Coronary artery (tissue), 2 donors: ENCODE measurements around the gene TNFRSF1B.
"Not testable (repeated sequence)": the region's sequence is repeated elsewhere in the genome, so short reads cannot be mapped to it uniquely, and the experiment has no call there.

Experiments used
- DNase-seq: peaks from one replicate; pipeline ENCODE4 v3.0.0-alpha.2; 2017; ENCODE audit warnings: low spot score
- H3K27ac ChIP-seq, 2 donors: fragments of 200-600 bp; sonication (generic); one replicate each; pipeline ENCODE4 v1.5.1; 2016 to 2019
- H3K4me3 ChIP-seq: fragments of 200-600 bp; sonication (generic); 2 replicates; pipeline ENCODE4 v1.5.1; 2016; ENCODE audit warnings: mild to moderate bottlenecking, moderate library complexity
- TF ChIP-seq, protein P1 (sequence below): fragments of 200-600 bp; sonication (generic); IDR thresholded peaks from one replicate; pipeline ENCODE4 v1.5.1; 2019; ENCODE audit warnings: antibody characterized with exemption

TNFRSF1B gene

DNA sequence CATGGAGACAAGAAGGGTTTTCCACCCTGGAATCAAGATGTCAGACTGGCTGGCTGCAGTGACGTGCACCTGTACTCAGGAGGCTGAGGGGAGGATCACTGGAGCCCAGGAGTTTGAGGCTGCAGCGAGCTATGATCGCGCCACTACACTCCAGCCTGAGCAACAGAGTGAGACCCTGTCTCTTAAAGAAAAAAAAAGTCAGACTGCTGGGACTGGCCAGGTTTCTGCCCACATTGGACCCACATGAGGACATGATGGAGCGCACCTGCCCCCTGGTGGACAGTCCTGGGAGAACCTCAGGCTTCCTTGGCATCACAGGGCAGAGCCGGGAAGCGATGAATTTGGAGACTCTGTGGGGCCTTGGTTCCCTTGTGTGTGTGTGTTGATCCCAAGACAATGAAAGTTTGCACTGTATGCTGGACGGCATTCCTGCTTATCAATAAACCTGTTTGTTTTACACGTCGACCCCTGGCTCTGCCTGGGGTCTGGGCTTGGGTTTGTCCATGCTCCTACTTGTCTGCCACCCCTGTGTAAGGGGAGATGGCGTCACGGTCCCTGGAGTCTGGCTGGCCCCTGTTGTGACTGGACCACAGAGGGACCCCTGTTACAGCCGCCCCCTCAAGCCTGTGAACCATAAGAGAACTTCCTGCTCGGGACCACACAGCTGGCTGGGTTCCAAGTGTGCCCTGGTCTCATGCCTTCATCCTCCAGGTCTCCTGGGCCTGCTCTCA lies 42.1 kb downstream of the TNFRSF1B start:
- peak; percentile 86 for DNase-seq
- no peak overlapping the region for H3K4me3 ChIP-seq
- no peak overlapping the region for H3K27ac ChIP-seq
- TF ChIP-seq, protein P1, sequence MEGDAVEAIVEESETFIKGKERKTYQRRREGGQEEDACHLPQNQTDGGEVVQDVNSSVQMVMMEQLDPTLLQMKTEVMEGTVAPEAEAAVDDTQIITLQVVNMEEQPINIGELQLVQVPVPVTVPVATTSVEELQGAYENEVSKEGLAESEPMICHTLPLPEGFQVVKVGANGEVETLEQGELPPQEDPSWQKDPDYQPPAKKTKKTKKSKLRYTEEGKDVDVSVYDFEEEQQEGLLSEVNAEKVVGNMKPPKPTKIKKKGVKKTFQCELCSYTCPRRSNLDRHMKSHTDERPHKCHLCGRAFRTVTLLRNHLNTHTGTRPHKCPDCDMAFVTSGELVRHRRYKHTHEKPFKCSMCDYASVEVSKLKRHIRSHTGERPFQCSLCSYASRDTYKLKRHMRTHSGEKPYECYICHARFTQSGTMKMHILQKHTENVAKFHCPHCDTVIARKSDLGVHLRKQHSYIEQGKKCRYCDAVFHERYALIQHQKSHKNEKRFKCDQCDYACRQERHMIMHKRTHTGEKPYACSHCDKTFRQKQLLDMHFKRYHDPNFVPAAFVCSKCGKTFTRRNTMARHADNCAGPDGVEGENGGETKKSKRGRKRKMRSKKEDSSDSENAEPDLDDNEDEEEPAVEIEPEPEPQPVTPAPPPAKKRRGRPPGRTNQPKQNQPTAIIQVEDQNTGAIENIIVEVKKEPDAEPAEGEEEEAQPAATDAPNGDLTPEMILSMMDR: peak; percentile 90

DNA sequence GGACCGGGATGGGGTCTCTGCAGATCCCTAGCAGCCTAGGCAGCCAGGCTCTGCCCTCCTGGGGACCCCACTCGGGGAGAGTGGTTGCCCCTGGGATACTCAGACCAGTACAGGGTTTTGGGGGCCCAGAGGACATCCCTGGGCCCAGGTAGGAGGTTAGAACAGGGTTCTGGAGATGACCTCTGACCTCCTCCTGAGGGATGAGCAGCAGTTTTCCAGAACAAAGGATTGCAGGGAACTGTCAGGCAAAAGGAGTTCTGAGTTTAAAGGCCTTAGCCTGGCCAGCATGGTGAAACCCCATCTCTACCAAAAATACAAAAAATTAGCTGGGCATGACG lies 42.7 kb downstream of the TNFRSF1B start:
- TF ChIP-seq, protein P1: no peak
- H3K27ac ChIP-seq: no peak overlapping the region
- H3K4me3 ChIP-seq: no peak overlapping the region
- DNase-seq: no peak

DNA sequence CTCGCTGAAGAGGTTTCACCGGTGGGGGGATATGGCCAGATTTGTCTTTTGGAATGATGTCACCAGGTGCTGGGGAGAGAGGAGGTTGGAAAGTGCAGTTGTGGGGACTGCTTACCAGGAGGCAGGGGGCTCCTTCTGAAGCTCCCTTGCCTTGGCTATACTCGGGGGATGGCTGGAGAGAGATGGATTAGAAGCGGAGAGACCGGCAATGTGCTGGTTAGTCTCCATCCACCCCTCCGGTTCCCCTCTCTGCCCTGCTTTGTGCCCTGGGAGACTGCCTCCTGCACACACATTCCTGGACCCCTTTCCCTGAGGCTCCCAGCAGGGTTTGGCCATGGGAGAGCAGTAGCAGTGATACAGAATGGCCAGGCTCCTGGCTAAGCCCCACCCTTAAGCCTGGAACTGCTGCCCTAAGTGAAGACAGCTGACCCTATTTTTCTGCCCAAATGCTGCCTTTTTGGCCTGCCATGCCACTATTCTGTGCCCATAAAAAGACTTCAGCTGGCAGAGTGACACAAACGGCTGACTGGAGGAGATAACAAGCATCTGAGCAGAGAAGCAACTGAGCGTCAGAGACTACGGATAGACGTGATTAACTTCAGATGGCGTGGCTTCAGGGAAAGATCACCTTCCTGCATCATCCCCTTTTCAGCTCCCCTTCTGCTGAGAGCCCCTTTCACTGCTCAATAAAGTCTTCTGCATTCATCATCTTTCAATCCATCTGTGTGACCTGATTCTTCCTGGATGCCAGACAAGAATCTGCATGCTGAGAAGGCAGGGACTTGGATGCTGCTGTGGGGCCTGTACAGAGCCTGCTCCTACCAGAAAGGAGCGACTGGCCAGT lies 48.5 kb downstream of the TNFRSF1B start:
- Histone ChIP-seq H3K4me3 (no peak overlapping the region), H3K27ac (no peak overlapping the region)
- TF ChIP-seq, protein P1: no peak
- DNase-seq: no peak

DNA sequence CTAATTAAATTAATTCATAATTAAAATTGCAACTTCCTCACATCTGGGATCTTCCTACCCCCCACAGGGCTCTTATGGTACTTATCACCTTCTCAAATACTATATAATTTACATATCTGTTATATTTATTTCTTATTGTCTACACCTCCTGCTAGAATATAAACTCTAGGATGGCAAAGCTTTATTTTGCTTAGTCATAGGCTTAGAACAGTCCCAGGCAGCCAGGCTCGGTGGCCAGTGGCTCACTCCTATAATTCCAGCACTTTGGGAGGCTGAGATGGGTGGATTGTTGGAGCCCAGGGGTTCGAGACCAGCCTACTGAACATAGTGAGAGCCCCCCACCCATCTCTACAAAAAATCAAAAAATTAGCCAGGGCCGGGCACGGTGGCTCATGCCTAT lies 53.0 kb downstream of the TNFRSF1B start:
- Histone ChIP-seq H3K4me3 (no peak overlapping the region), H3K27ac (no peak overlapping the region)
- TF ChIP-seq, protein P1: no peak
- DNase-seq: no peak

DNA sequence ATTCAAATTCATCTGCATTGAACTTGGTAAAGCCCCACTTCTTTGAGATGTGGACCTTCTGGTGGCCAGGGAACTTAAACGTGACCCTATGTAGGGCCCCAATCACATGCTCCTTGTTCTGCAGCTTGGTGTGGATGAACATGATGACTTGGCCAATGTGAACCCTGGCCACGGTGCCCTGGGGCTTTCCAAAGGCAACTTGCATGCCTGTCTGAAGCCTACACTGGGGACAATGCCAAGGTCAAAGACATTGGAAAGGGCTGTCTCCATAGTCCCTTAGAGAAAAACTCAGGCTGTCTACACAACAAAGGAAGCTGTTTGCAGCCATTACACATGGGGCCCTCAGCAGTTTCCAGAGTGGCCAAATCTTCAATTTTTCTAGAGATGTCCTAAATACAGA lies 54.1 kb downstream of the TNFRSF1B start:
- TF ChIP-seq, protein P1: no peak
- H3K27ac ChIP-seq: no peak overlapping the region
- no peak for DNase-seq
- no peak overlapping the region for H3K4me3 ChIP-seq

DNA sequence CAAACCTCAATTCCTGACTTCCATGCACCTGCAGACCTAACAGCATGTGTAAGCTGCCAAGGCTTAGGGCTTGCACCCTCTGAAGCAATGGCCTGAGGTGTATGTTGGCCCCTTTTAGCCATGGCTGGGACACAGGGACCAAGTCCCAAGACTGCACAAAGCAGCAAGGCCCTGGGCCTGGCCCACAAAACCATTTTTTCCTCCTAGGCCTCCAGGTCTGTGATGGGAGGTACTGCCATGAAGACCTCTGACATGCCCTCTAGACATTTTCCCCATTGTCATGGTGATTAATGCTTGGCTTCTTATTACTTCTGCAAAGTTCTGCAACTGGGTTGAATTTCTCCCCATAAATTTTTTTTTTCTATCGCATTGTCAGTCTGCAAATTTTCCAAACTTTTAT lies 55.9 kb downstream of the TNFRSF1B start:
- not testable (repeated sequence) for H3K4me3 ChIP-seq, DNase-seq, H3K27ac ChIP-seq

DNA sequence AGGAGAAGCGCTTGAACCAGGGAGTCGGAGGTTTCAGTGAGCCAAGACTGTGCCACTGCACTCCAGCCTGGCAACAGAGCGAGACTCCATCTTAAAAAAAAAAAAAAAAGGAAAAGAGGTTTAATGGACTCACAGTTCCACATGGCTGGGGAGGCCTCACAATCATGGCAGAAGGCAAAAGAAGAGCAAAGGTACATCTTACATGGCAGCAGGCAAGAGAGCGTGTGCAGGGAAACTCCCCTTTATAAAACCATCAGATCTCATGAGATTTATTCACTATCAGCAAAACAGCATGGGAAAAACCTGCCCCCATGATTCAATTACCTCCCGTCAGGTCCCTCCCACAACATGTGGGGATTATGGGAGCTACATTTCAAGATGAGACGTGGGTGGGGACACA lies 57.3 kb downstream of the TNFRSF1B start:
- not testable (repeated sequence) for DNase-seq, H3K4me3 ChIP-seq, H3K27ac ChIP-seq

DNA sequence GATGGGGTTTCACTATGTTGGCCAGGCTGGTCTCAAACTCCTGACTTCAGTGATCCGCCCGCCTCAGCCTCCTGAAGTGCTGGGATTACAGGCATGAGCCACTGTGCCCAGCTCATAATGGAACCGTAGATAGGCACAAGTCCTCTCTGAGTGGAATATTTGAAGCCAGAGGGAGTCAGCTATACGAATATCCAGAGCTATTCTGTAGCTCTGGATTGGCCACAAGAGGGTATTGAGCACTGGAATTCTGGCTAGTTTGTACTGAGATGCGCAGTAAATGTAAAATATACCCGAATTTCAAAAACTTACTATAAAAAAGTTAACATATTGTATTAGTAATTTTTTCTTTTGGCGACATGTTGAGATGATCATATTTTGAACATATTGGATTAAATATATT lies 62.2 kb downstream of the TNFRSF1B start:
- TF ChIP-seq, protein P1: no peak
- no peak overlapping the region for H3K4me3 ChIP-seq
- DNase-seq: no peak
- H3K27ac ChIP-seq: no peak overlapping the region
